Activated T-cell treated with anti-CD3 and anti-CD28 coated beads, Interleukin-2, amount 50 U/mL, for 1 hour (primary cell): ENCODE results near the gene GSTO2.

Experiments used
- DNase-seq: peaks from one replicate; pipeline ENCODE4 v3.0.0-alpha.2; 2020

GSTO2 gene

DNA sequence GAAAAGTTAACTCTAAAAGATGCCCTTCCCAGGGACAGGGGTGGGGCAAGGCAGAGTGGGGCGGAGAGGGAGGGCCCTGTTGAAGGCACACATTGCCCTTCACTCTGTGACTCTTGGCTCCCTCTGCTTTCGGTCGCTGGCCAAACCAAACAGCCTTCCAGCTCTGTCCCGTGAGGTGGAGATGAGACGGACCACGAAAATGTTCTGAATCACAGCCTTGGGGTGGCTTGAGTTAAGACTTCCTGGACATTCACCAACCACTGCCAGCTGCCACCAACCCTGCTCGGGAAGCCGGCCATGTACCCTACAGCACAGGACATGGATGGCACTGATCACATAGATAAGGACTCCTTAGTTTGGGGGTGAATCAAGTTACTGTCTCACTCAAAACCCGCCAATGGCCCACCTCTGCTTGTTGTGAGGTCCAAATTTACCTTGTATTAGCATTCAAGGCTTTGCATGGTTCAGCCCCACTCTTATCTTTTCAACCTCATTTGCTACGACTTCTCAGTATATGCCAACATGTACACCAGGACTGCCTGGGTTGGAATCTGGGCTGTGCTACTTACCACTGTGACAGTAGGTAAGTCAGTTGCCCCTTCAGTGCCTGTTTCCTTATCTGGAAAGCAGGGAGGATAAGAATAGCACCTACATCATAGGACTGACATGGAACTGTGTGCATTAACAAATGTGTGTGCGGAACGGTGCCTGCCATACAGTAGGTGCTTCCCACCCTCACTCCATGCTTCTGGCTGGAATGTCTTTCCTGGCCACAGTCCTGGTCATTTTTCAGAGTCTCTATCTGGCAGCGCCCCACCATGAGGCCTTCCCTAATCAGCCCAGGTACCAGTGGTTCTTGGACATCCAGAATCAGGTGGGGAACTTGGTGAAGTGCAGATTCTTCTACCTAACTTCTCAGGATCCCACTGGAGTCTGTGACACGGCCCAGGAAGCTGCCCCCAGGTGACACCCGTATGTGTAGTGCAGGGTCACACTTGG is 41.3 kb downstream of the GSTO2 start:
- no peak for DNase-seq

DNA sequence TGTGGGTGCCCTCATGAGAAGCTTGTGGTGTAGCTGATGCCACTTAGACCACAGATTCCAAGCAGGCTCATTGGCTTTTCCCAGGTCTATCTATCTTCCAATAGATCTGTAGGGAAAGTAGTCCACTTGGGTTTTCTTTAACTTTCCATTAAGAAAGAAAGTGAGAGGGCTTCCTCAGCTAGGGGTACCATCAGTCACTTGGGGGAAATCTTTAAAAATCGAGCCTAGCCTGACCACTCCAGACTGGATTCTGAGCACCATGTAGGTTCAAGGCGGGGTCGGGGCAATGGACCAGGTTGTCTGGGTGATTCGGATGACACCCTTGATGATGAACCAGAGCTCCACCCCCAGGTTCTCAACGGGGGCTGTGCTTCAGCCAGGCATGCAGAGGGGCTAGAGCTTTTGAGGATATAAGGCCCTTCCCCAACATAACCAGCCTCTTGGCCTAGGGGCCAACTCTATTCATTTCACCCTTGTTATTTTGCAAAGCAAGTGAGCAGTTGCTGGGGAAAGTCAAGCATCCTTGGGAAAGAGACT is 42.3 kb downstream of the GSTO2 start:
- DNase-seq: no peak

DNA sequence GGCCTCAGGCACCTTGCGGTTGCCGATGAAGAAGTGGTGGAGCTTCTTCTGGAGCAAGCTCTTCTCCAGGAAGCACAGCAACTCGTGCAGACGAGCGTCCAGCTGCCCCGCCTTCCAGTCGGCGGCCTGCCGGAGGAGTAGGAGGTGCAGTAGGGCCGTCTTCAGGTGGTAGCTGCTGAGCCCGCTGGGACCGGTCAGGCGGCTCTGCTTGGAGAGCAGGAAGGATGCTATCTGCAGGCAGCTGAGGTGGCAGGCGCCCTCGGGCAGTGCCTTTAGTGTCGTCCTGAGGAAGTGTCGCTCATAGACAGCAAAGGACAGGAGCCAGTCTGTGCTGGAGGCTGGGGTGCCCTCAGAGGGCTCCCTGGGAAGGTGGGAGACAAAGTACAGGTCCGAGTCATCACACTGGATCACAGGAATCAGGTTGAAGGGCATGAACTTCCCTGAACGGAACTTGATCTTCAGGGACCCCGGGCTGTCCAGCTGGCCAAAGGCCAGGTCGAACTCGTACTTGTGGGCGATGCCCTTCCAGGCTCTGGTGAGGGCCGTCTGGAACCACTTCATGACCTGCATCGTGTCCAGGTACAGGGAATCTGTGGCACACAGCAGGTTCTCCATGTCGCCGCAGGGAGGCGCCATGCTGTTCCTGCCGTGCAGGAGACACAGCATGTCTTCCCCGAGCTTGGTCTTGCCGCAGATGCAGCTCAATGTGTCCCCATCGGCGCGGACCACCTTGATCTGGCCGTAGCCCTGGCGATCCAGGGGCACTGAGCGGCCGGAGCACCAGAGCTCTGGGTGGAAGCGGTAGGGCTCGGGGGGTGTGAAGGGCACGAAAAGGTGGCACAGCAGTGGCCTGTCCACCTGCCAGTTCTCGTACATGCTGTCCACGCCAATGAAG is 45.9 kb downstream of the GSTO2 start:
- no peak for DNase-seq

DNA sequence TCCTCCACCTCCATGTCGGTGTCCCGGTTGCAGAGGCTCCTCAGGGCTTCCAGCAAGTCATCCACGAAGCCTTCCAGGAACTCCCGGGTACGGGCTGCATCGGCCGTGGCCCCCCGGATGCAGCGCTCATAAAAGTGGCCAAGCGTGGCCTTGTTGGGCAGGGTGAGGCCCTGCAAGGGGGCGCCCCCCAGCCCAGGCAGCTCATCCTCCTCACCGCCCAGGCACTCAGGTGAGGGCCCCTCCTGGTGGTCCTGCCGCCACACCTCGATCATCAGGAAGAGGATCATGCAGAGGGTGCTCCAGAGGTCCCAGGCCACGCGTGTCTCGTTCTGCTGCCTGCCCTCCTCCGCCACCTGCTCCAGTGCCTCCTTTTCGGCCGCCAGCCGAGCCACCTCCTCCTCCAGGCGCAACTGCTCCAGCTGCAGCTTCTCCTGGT is 46.5 kb downstream of the GSTO2 start:
- DNase-seq: no peak

DNA sequence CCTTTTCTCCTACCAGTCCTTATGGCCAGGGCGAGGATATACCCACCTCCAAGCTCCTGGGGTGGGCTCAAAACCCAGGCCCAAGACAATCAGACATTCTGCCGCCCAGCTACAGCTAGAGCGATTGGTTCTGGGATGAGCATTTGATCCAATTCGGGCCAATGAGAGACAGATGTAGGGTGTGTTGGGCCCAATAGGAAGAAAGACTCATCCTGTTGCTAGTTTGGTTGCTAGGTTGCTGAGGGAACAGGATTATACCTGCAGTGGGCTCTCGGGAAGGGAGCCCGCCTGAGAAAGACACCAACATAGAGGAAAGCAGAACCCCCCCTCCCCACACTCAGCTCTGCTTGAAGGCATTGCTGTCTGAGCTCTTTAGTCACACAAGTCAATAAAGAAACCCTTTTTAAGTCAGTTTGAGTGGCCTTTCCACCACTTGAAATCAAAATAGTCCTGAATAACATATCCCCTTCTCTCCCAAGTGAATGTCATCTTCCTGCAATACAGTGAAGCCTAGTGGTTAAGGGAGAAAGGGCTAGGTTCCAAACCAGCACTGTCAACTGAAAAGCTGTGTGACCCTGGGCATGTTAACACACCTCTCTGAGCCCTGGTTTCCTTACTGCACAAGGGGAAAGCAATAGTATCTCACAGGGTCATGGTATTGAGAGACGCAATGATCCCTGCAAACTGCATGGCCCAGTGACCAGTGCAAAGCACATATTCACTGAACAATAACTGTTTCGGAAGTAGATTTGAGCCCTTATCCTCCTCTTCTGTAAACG is 47.5 kb downstream of the GSTO2 start:
- no peak for DNase-seq

DNA sequence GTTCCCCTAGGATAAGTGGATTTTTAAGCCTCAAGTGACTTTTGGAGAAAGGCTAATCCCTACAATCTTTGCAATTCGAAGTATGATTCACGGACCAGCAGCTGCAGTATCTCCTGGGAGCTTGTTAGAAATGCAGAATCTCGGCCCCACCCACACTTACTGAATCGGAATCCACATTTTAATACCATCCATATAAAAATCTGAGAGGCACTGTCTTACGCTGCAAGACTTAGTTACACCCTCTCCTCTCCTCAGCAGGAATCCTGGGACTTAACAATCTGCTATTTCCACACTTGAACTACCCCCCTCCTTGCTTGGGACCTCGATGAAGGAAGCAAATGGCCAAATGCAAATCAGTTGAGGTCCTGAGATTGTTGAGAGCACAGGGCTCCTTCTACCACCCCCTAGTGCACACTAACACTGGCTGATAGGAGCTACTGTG is 48.3 kb downstream of the GSTO2 start:
- DNase-seq: no peak

DNA sequence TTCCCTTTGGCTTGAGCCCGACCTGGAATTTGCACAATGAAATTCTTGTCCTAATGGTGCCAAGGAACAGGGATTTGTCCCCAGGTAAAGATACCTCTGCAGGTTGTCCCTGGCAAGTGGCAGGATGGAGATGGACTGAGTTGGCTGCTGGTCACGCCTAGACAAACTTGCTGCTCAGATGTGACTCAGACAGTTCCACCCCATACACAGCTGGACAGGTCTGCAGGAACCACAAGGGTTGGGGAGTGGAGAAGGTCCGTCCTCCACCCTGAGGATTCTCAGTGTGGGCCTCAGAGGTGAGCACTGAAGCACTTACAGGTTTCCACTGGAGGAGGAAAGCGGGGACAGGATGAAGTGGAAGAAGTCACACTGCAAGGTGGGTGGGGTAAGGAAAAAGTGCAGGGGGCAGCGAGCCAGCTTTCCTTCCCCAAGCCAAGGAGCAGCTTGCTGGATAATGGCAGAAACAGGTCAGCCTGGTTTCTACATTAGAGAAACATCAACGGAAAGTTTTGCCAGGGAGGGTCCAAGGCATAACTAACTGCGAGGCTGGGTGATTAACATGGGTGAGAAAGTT is 48.8 kb downstream of the GSTO2 start:
- DNase-seq: no peak

DNA sequence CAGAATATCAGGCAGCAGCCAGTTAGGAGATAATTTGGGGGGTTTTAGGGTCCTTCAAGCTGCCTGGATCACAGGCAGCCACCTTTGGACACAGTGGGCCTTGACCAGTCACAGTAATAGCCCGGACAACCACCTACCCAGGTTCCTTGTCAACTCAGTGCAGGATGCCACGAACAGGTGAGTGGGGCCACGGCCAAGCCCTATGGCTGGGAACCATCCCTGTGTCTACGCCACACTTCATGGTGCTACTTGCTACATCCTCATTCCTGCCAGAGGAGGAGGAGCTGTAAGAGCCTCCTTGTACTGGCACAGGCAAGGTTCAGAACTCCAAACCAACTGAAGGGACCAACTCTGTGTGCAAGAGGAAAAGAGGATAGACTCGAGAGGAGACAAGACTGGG is 49.3 kb downstream of the GSTO2 start:
- DNase-seq: no peak

DNA sequence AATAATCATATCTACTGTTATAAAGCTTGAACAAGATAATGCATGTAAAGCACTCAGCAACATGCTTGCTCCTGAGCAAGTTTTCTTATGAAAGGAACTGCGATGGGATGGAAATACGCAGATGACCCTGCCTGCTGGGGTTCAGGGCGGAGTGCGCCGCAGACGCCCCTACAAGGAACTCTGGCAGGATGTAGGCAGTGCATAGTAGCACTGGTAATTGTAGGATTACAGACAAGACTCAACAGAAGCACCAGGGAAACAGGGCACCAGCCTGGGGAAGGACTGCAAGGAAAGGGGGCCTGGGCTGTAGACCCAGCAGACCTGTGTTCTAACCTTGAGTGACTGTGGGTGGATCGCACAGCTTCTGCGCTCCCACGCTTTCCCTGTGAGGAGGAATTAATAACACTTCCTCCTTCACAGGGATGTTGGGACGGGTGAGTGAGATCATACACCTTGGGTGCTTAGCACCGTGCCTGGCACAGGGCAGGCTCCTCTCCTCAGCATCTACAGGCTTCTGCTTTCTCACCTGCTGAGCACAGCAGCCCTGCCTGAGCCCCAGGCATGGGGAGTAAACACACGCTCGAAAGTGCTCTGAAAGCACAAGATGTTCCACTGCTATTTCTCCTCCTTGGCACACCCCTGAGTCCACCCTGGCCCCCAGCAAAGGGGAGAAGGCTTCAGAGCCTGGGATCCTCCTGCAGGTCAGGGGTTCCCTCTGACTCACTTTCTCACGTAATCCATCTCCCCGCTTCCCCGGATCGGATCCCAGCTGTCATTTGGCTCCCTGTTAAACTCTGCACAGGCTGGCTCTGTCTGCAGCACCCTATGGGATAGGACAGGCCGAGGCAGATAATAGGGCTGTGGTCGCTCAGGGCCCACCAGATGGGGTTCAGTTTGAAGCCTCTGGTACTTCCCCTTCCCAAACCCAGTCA is 50.1 kb downstream of the GSTO2 start:
- no peak for DNase-seq

DNA sequence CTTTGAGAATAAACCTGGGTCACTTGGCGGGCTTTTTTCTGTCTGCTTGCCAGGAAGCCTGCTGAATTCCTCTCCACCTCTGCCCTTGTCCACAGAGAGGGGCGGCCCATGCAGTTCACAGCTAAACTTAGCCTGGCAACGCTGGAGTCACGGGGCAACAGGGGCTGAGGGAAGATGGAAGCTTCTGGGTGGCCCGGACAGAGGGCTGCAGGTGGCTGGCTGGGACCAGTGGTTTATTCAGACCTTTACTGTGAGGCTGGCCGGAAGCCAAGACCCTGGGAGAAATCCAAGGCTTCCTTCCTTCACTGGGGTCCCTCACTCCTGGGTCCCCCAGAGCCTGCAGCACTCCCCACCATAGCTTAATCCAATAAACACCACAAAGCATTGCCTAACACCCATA is 52.2 kb downstream of the GSTO2 start:
- DNase-seq: no peak

DNA sequence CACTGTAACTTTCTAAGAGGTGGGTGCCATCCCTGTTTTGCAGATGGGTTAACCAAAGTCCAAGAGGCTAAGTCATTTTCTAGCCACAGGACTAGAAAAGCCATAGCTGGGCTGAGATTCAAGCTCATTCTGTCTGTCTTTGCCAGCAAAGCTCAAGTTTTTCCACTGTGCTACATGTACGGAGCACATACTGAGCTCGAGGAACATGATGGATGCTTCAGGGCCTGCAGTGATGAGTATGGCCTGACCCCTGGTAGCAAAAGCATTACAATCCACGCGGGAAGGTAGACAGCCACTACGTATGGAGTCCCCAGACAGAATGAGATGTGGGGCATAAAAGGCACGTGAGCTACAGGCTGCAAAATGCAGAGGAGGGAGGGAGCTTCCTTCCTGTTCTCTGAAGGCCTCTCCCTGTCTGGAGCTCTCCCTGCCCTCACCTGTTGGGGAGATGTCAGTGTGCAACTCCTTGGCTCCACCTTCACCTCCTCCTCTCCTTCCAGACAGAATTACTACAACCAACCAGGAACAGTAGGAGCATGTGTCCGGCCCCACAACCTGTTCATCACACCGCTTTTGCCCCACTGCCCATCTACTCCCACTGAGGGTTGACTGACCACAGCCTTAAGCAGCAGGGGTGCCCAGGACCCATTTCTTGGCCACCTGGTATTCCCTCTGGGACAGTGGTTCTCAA is 52.9 kb downstream of the GSTO2 start:
- DNase-seq: no peak

DNA sequence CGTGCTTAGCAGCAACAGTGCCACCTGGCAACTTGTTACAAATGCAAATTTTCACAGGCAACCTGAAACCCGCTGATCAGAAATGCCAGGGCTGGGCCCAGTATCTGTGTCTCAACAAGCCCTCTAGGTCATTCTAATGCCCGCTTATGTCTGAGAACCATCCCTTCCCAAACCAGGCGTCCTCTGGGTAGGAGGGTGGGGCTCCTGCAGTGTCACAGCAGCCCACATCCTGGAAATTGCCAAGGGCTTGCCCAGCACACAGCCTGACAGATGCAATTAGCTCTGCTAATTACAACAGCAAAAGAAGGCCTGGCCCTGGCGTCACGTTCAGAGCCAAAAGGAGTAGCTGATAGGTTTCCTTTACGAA is 53.4 kb downstream of the GSTO2 start:
- no peak for DNase-seq

DNA sequence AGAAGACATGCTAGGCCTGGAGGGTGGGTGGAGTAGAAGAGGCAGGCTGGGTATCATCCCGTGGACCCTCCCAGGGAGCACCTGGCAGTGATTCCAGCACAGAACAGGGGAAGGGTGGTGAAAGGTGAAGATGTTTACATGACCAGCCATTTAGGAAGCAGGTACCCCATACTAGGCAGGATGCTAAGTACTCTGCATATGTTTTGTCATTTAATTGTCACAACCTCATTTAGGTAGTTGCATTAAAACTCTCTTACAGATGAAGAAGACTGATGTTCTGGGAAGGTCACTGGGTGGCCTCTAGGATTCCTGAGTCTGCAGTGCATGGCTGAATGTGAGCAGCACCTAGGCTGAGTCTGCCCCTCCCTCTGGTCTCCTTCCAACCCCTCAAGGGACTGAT is 54.1 kb downstream of the GSTO2 start:
- DNase-seq: no peak

DNA sequence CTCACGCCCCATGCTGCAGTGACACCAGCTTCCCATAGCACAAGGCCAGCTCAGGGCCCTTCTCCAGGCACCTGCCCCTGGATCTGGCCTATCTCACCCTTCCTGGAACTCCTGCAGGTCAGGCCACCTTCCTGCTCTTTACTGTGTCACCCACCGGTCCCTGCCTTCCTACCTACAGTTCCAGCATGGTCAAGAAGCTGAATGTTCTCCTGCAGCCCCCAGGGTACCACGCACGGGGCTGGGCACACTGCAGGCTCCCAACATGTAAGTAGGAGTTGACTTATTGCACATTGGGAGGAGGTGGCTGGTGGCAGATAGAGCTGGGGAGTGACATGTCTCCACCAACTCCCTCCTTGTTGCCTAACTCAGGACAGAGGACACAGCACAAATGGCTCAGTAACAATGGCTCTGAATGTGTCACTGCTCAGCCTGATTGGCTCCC is 54.8 kb downstream of the GSTO2 start:
- no peak for DNase-seq

DNA sequence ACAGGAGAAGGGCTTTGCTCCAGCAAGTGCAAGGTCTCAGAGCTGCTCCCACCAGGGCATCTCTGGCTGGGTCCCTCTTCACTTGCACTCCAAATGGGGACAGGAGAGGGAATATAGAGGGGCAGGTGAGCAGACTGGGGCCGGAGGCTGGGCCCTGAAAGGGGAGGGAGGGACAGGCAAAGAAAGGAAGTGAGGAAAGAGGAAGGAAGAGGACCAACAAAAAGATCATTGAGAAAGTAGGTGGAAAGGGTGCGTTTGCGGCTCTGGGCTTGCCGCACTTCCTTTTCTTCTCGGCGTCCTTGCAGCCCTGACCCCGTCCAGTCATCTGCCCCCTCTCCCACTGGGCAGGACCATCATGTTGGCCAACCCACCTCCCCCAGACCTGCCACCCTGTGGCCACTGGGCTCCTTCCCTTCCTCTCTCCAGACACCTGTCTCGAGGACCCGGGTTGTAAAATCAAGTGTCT is 55.3 kb downstream of the GSTO2 start:
- DNase-seq: no peak

DNA sequence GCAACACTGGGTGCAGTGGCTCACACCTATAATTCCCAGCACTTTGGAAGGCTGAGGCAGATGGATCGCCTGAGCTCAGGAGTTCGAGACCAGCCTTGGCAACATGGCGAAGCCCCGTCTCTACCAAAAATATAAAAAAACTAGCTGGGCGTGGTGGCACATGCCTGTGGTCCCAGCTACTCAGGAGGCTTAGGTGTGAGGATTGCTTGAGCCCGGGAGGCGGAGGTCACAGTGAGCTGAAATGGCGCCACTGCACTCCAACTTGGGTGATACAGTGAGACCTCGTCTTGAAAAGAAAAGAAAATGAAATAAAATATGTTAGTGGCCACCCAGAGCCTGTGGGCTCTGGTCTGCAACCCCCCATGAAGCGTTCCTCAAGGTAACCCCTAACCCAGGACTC is 55.9 kb downstream of the GSTO2 start:
- DNase-seq: no peak

DNA sequence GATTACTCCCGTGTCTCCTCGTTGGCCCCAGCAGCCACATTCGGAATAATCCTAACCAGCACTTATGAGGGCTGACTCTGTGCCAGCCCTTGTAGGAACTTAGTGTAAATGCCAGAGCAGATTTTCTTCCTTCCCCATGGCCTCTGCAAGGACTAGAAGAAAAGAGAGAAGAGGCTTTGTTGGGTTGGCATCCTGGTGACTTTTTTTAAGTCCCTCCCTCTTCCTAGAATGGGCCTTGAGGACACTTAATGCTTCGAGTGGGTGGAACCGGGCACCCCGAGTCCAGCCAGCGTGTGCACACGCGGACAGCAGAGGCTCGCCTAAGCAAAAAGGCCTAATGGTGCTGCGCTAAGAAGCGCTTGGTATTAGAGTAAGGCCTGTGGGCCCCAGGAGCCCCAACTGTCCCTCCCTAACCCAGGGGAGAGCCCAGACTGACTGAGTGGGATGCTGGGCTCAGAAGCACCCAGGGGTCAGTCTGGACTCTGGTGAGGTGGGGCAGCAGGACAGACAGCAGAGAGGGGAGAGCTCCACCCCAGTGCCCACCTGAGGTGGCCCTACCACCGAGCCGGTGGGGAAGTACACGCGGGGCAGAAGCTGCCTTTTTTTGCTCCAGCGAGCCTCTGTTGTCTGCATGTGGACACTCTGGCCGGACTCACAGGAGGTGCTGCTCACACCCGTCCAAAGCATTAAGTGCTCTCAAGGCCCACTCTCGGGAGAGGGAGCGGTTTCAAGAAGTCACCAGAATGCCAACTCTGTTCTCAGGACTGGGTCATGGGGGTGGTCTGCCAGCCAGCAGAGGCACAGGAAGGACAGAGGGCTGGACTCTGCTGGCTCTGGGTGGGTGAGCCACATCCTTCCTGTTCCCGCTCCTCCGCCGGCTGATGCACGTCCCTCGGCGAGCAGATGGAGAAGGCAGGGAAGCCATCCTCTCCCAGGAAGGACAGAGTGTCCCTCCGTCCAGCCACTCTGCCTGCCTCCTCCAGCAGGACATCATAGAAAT is 56.8 kb downstream of the GSTO2 start:
- no peak for DNase-seq

DNA sequence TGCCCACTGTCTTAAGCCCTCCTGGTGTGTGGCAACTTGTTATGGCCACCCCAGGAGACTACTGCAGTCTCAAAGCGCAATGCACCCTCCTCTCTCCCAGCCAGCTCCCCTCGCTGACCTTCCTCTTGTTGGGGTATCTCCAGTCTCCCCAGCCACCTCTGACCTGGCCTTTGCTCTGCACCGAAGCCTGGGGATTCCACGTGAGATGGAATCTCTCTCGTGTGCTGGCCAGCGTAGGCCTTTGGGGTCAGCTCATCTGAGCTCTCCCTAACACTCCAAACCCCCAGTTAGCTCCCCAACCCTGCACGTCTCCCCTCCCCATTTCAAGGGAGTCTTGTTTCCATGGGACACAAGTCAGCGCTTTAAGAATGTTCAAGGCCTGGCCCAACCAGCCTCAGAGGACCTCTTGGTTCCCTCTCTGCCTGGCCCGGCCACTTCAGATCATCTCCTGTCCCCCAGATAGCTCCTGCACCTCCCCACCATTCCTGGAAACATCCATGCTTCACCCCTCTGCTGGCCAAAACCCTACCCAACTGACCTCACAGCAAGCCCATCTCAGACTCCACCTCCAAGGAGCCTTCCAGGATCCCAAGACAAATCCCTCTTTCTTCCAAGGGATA is 58.1 kb downstream of the GSTO2 start:
- no peak for DNase-seq
